GM12874 (cell line): ENCODE measurements around the gene NRDC.

Experiments used
- CTCF ChIP-seq: IDR thresholded peaks from 2 replicates; pipeline ENCODE4 v1.5.1; 2011; ENCODE audit warnings: low read depth, mild to moderate bottlenecking, control low read depth, low read length, moderate library complexity; ENCODE audit not compliant: insufficient read depth

Gene NRDC

GRCh38 chr1:51755437-51755836 lies 123.1 kb downstream of the NRDC start:
- no peak for TF ChIP-seq CTCF

- no peak for TF ChIP-seq CTCF
Measured at GRCh38 chr1:51754666-51755065, 123.9 kb downstream of the NRDC start.

DNA sequence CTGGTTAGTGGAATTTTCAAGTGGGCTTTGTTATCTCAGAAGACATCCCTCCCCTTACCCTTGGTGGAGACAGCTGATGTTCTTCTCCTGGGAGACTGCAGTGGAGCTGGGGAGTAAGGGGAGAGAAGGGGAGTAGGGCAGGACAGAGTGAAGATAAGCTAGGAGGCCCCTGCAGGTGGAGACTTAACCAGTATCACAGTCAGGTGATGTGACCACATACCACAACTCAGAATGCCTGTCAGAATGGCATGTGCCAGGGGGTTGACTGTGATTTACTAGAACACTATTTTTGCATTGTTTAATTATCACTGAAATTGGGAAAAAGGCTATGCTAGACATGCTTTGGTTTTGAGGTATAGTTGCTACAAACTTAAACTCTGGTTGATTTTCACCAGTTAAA lies 124.6 kb downstream of the NRDC start:
- no peak for TF ChIP-seq CTCF

- TF ChIP-seq CTCF = no peak
Measured at GRCh38 chr1:51752073-51752948, 126.2 kb downstream of the NRDC start.

- TF ChIP-seq CTCF = no peak
Measured at GRCh38 chr1:51750729-51751128, 127.8 kb downstream of the NRDC start.

- no peak for TF ChIP-seq CTCF
Measured at GRCh38 chr1:51750218-51750617, 128.3 kb downstream of the NRDC start.

DNA sequence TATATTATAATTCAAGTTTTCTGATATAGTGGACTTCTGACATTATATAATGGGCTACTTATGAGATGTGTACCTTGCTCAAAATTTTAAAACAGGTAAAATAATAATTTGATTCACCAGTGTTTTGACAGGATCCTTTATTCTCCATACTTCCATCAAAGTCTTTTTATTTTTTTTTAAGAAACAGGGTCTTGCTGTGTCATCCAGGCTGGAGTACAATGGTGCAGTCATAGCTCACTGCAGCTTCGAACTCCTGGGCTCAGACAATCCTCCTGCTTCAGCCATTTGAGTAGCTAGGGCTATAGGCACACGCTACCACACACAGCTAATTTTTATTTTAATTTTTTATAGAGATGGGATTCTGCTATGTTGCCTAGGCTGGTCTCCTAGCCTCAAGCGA lies 129.4 kb downstream of the NRDC start:
- no peak for TF ChIP-seq CTCF
